K562 (cell line): ENCODE data around the gene PDGFRA. TPM values are rescaled to one million over a fixed set of nuclear protein-coding genes. Genes with fewer than 3 reads are reported as not detected.

Experiments
- AFF1 ChIP-seq, 2 experiments: fragments of 450-650 bp; IDR thresholded peaks; 2 replicates each; pipeline ENCODE4 v1.6.1; 2018; ENCODE audit warnings: mild to moderate bottlenecking in 2 of 2, low read depth in 1 of 2; ENCODE audit not compliant: partially characterized antibody in 2 of 2
- JUN ChIP-seq, 2 experiments: sonication (generic) in 1 of 2; formaldehyde crosslinking in 1 of 2; IDR thresholded peaks; 2 replicates each; pipeline versions ENCODE4 v1.6.1 to v1.8.0; 2012 to 2022; ENCODE audit warnings: borderline replicate concordance in 2 of 2, mild to moderate bottlenecking in 2 of 2, improper control_type of control experiment in 1 of 2, low read depth in 1 of 2, low read length in 1 of 2, missing genetic modification reagents in 1 of 2
- MED1 ChIP-seq: sonication (generic); formaldehyde crosslinking; IDR thresholded peaks from 2 replicates; pipeline ENCODE4 v1.8.1; 2023; ENCODE audit warnings: missing genetic modification reagents, borderline replicate concordance
- REST ChIP-seq, 2 experiments: fragments of 450-650 bp; formaldehyde crosslinking in 1 of 2; IDR thresholded peaks; 2 replicates each; pipeline versions ENCODE4 v1.4.0 to v1.6.1; 2014 to 2020; ENCODE audit warnings: mild to moderate bottlenecking in 2 of 2, borderline replicate concordance in 1 of 2, low read depth in 1 of 2
- ZBTB9 ChIP-seq: fragments of 450-650 bp; formaldehyde crosslinking; IDR thresholded peaks from 2 replicates; pipeline ENCODE4 v1.4.0; 2020; ENCODE audit warnings: mild to moderate bottlenecking, moderate library complexity
- polyA plus RNA-seq, 8 experiments: library from polyadenylated mRNA; depleted of rRNA in 4 of 8; stranded (reverse) in 5 of 8; unstranded in 3 of 8; fragments of >200 nt; fragmentation: Nextera tagmentation in 2 of 8; fragmentation: Illumina TruSeq in 1 of 8; extraction: Ambion mirVana in 2 of 8; extraction: Trizol in 1 of 8; gene quantifications; 2 replicates each; pipeline versions ENCODE4 v1.2.1 to v1.2.3, GENCODE V29; 2011 to 2014; ENCODE audit warnings: inconsistent platforms in 1 of 8, missing spikeins in 1 of 8
- total RNA-seq, 7 experiments: library from RNA; depleted of rRNA in 6 of 7; stranded (reverse); fragments of >200 nt in 6 of 7; fragmentation: Illumina TruSeq in 2 of 7; extraction: Trizol in 2 of 7; gene quantifications; 2 replicates each; pipeline versions ENCODE4 v1.2.1 to v1.2.3, GENCODE V29; 2011 to 2021; ENCODE audit warnings: low replicate concordance in 1 of 7

PDGFRA gene
- total and polyA plus RNA-seq, 9 of the 15 experiments (the other 6 are each of a cell fraction or from before 2014, with no cell fraction given) = 0.40 TPM; not detected in 8

- TF ChIP-seq REST (IDR thresholded peaks at IDR 0.05; ENCODE audit: borderline replicate concordance) (no peak), REST (CRISPR knock-in tag; IDR thresholded peaks at IDR 0.05; ENCODE audit: low read depth) (no peak), MED1 (no peak), AFF1 (IDR thresholded peaks at IDR 0.05; ENCODE audit: low read depth in 1 of 2, partially characterized antibody in 2 of 2) (no peak), JUN (IDR thresholded peaks at IDR 0.05; ENCODE audit: borderline replicate concordance, low read depth, low read length) (no peak), JUN (CRISPR knock-in tag; IDR thresholded peaks at IDR 0.05; ENCODE audit: borderline replicate concordance) (no peak), ZBTB9 (no peak)
Measured at GRCh38 chr4:54213001-54213400, 16.1 kb upstream of the PDGFRA start (continued).
